HCT116 (cell line): ENCODE results near the gene CDH5. TPM values are rescaled to one million over a fixed set of nuclear protein-coding genes. Genes with fewer than 3 reads are reported as not detected.

Experiments used
- ATAC-seq: fragments of 200-7000 bp; cut with Tn5 transposase; 2 replicates; pipeline ENCODE4 v1.9.1; 2020; ENCODE audit warnings: mild to moderate bottlenecking, moderate library complexity
- BruUV-seq: library from RNA; stranded (reverse); fragments of 400-500 nt; replicated peaks from 2 replicates; lab custom pipeline; 2021; lab: Mats Ljungman, UMichigan
- CTCF ChIA-PET: fragments of 300-600 bp; sonication (Branson Sonifier 250); formaldehyde crosslinking; loops from one replicate; lab custom pipeline; 2021; ENCODE audit warnings: antibody characterized with exemption; lab: Charles Lee
- POLR2A ChIA-PET: fragments of 300-600, 350-600 bp; sonication (Branson Sonifier 250); formaldehyde crosslinking; loops from one replicate; lab custom pipeline; 2021; ENCODE audit warnings: antibody characterized with exemption; lab: Charles Lee
- RAD21 ChIA-PET, 2 experiments: fragments of 300-600 bp; sonication (Branson Sonifier 250); formaldehyde crosslinking; loops; one replicate each; lab custom pipeline; 2023; ENCODE audit warnings: low total read pairs in 2 of 2; ENCODE audit not compliant: uncharacterized antibody in 2 of 2, unreplicated experiment in 2 of 2, low non-redundant PET in 1 of 2; lab: Charles Lee
- DNase-seq: peaks from one replicate; pipeline ENCODE4 v3.0.0-alpha.2; 2010; ENCODE audit warnings: low read depth, low spot score
- H2AFZ ChIP-seq: fragments of 200-600 bp; shearing (Covaris generic), sonication (generic); 2 replicates; pipeline ENCODE4 v1.6.1; 2017; ENCODE audit warnings: low read depth, mixed run types, mixed read lengths, antibody characterized with exemption, low read length; ENCODE audit not compliant: poor library complexity, severe bottlenecking
- H3K27ac ChIP-seq: 2 replicates; pipeline ENCODE4 v1.5.1; 2012; ENCODE audit warnings: low read depth, low read length
- H3K27me3 ChIP-seq: fragments of 200-600 bp; sonication (generic); 2 replicates; pipeline ENCODE4 v1.6.1; 2016; ENCODE audit warnings: mixed run types, low read length, mixed read lengths; ENCODE audit not compliant: insufficient read depth
- H3K36me3 ChIP-seq, 2 experiments: fragments of 200-500 bp in 1 of 2; fragments of 200-600 bp in 1 of 2; sonication (Bioruptor generic) in 1 of 2; sonication (generic) in 1 of 2; 2 replicates each; pipeline versions ENCODE4 v1.5.1 to v1.6.1; 2014 to 2016; ENCODE audit warnings: low read length in 2 of 2, inconsistent platforms in 1 of 2, mixed read lengths in 1 of 2, mixed run types in 1 of 2; ENCODE audit not compliant: insufficient read depth in 2 of 2, control insufficient read depth in 1 of 2
- H3K4me1 ChIP-seq, 2 experiments: fragments of 200-600 bp in 1 of 2; sonication (generic) in 1 of 2; 2 replicates each; pipeline versions ENCODE4 v1.5.1 to v1.6.1; 2012 to 2017; ENCODE audit warnings: low read length in 2 of 2, inconsistent platforms in 1 of 2, mild to moderate bottlenecking in 1 of 2, mixed read lengths in 1 of 2, mixed run types in 1 of 2, moderate library complexity in 1 of 2; ENCODE audit not compliant: insufficient read depth in 2 of 2, control insufficient read depth in 1 of 2
- H3K4me2 ChIP-seq: fragments of 200-600 bp; sonication (generic); 2 replicates; pipeline ENCODE4 v1.6.1; 2017; ENCODE audit warnings: mixed run types, low read length, mixed read lengths
- H3K4me3 ChIP-seq, 2 experiments: fragments of 200-600 bp in 1 of 2; sonication (generic) in 1 of 2; replicated peaks in 1 of 2; 2 replicates each; pipeline ENCODE4 v1.5.1; 2011 to 2016; ENCODE audit warnings: low read length in 2 of 2, control low read depth in 1 of 2, low read depth in 1 of 2, mild to moderate bottlenecking in 1 of 2, mixed read lengths in 1 of 2, mixed run types in 1 of 2
- H3K79me2 ChIP-seq: fragments of 200-600 bp; sonication (generic); 2 replicates; pipeline ENCODE4 v1.6.1; 2017; ENCODE audit warnings: mild to moderate bottlenecking, mixed run types, low read length, moderate library complexity, mixed read lengths; ENCODE audit not compliant: insufficient read depth
- H3K9ac ChIP-seq: fragments of 200-600 bp; sonication (generic); 2 replicates; pipeline ENCODE4 v1.6.1; 2016; ENCODE audit warnings: low read length, mixed read lengths
- H3K9me2 ChIP-seq: fragments of 200-600 bp; sonication (generic), shearing (Covaris generic); 2 replicates; pipeline ENCODE4 v1.6.1; 2017; ENCODE audit warnings: mixed run types, mild to moderate bottlenecking, moderate library complexity; ENCODE audit not compliant: insufficient read depth
- H3K9me3 ChIP-seq, 2 experiments: fragments of 200-500 bp in 1 of 2; fragments of 200-600 bp in 1 of 2; sonication (Bioruptor generic) in 1 of 2; sonication (generic) in 1 of 2; 2 replicates each; pipeline ENCODE4 v1.6.1; 2014 to 2017; ENCODE audit warnings: low read length in 2 of 2, mixed read lengths in 2 of 2, inconsistent platforms in 1 of 2, low read depth in 1 of 2, mild to moderate bottlenecking in 1 of 2, mixed run types in 1 of 2, moderate library complexity in 1 of 2; ENCODE audit not compliant: control insufficient read depth in 1 of 2, insufficient read depth in 1 of 2
- H4K20me1 ChIP-seq: fragments of 200-600 bp; sonication (generic), shearing (Covaris generic); 2 replicates; pipeline ENCODE4 v1.6.1; 2017; ENCODE audit warnings: mixed run types, mild to moderate bottlenecking, moderate library complexity; ENCODE audit not compliant: insufficient read depth
- CBX3 ChIP-seq: IDR thresholded peaks from 2 replicates; pipeline ENCODE4 v1.6.1; 2012; ENCODE audit warnings: low read depth
- CEBPB ChIP-seq: IDR thresholded peaks from 2 replicates; pipeline ENCODE4 v1.6.1; 2012; ENCODE audit warnings: low read depth
- EZH2 ChIP-seq: fragments of 200-600 bp; sonication (generic); IDR thresholded peaks from 2 replicates; pipeline ENCODE4 v1.6.1; 2017; ENCODE audit warnings: antibody characterized with exemption, mixed run types
- SIN3A ChIP-seq: IDR thresholded peaks from 2 replicates; pipeline ENCODE4 v1.6.1; 2012; ENCODE audit warnings: low read depth
- SP1 ChIP-seq: IDR thresholded peaks from 2 replicates; pipeline ENCODE4 v1.6.1; 2012; ENCODE audit warnings: low read depth
- YY1 ChIP-seq: IDR thresholded peaks from 2 replicates; pipeline ENCODE4 v1.6.1; 2011; ENCODE audit warnings: low read length, low read depth, moderate library complexity, mild to moderate bottlenecking; ENCODE audit not compliant: insufficient replicate concordance; ENCODE audit errors: extremely low read depth
- ZBTB33 ChIP-seq: IDR thresholded peaks from 2 replicates; pipeline ENCODE4 v1.6.1; 2011; ENCODE audit warnings: mild to moderate bottlenecking, low read length, moderate library complexity; ENCODE audit not compliant: insufficient replicate concordance; ENCODE audit errors: extremely low read depth
- ZNF274 ChIP-seq: fragments of 200-500 bp; sonication (Bioruptor generic); IDR thresholded peaks from 2 replicates; pipeline ENCODE4 v1.6.1; 2014; ENCODE audit warnings: mild to moderate bottlenecking, low read depth, low read length, inconsistent platforms
- intact Hi-C: fragments of 100-400 bp; cut with micrococcal nuclease; formaldehyde crosslinking; loops from 2 replicates; pipeline ENCODE4 v1.10.0; 2022
- total RNA-seq: library from RNA; stranded (reverse); gene quantifications from one replicate; pipeline ENCODE4 v1.2.1, GENCODE V29; 2021; ENCODE audit not compliant: unreplicated experiment
- TF ChIP-seq, protein P1 (sequence below): IDR thresholded peaks from 2 replicates; pipeline ENCODE4 v1.6.1; 2012
- TF ChIP-seq, protein P2 (sequence below), 3 experiments: fragments of 200-600 bp in 1 of 3; sonication (generic) in 1 of 3; IDR thresholded peaks in 2 of 3; conservative IDR thresholded peaks in 1 of 3; 2 replicates each; pipeline ENCODE4 v1.5.1; 2012 to 2017; ENCODE audit warnings: low read depth in 2 of 3, low read length in 2 of 3, antibody characterized with exemption in 1 of 3, borderline replicate concordance in 1 of 3, control low read depth in 1 of 3, mild to moderate bottlenecking in 1 of 3, mixed read lengths in 1 of 3, mixed run types in 1 of 3, moderate library complexity in 1 of 3; ENCODE audit not compliant: insufficient read depth in 1 of 3

CDH5 gene
- total RNA-seq, 1 experiment from 2014 or later = 0.15 TPM

- Histone ChIP-seq H3K4me3 (no peak overlapping the region), H3K27me3 (peaks cover 36% of the 10 kb centered on the region; the same call in 1 of the 2 replicates), H3K9me3 (no peaks in the 10 kb centered on the region), H3K4me2 (no peak overlapping the region), H3K27ac (no peak overlapping the region), H3K9me2 (no peaks in the 10 kb centered on the region), H4K20me1 (no peaks in the 10 kb centered on the region), H2AFZ (no peak overlapping the region), H3K79me2 (no peaks in the 10 kb centered on the region), H3K4me1 (peaks cover 17 to 23% of the 10 kb centered on the region in 2 experiments), H3K36me3 (no peaks in the 10 kb centered on the region), H3K9ac (no peak overlapping the region)
- intact Hi-C loops = no loop called here
- ChIA-PET POLR2A (no interaction called here), RAD21 (no interaction called here), CTCF (interaction anchor here (1.9 kb wide), 1 partner anchor 25 kb away, joined by 4 read pairs; no protein-coding TSS in a partner anchor)
- DNase-seq (no peak), ATAC-seq (no peak)
- TF ChIP-seq EZH2 (no peak), ZNF274 (no peak), SP1 (no peak)
- no TSS peak for BruUV-seq
These were observed 65.3 kb downstream of the CDH5 start for GRCh38 chr16:66431760-66432159.

DNA sequence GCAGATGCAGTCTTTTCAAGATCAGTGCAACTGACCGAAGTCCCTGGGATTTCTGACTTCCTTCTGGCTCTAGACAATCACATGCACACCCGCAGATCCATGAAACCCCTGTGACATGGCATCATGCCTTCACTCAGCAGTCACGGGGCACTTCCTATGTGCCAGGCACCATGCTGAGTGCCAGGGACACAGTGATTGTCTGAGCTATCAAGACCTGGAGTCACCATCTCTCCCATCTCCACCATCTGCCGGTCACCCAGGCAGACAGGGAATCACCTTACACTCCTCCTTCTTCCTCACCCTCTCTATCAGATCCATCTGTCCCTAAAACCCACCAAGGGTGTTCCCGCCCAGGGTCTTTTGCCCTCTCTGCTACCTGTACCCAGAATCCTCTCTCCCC, 65.9 kb downstream of the CDH5 start:
- Histone ChIP-seq H3K27me3 (peaks cover 36% of the 10 kb centered on the region; the same call in 1 of the 2 replicates), H3K36me3 (no peaks in the 10 kb centered on the region), H3K4me2 (no peak overlapping the region), H3K9me2 (no peaks in the 10 kb centered on the region), H3K27ac (no peak overlapping the region), H3K9me3 (no peaks in the 10 kb centered on the region), H4K20me1 (no peaks in the 10 kb centered on the region), H3K4me1 (peaks cover 17 to 23% of the 10 kb centered on the region in 2 experiments), H3K79me2 (no peaks in the 10 kb centered on the region), H3K9ac (no peak overlapping the region), H2AFZ (no peak overlapping the region), H3K4me3 (no peak overlapping the region)
- intact Hi-C loops = no loop called here
- POLR2A ChIA-PET = interaction anchor here (0.9 kb wide), 1 partner anchor 11 kb away, joined by 3 read pairs; no protein-coding TSS in a partner anchor
- RAD21 ChIA-PET = no interaction called here
- CTCF ChIA-PET = interaction anchor here (1.9 kb wide), 1 partner anchor 26 kb away, joined by 4 read pairs; no protein-coding TSS in a partner anchor
- ATAC-seq (no peak), DNase-seq (no peak)
- no peak for TF ChIP-seq CBX3
- TF ChIP-seq ZBTB33 = no peak
- no peak for TF ChIP-seq SIN3A
- no peak for TF ChIP-seq CEBPB
- TF ChIP-seq YY1 = no peak
- TF ChIP-seq, protein P1, sequence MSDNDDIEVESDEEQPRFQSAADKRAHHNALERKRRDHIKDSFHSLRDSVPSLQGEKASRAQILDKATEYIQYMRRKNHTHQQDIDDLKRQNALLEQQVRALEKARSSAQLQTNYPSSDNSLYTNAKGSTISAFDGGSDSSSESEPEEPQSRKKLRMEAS = no peak
- TF ChIP-seq, protein P2, sequence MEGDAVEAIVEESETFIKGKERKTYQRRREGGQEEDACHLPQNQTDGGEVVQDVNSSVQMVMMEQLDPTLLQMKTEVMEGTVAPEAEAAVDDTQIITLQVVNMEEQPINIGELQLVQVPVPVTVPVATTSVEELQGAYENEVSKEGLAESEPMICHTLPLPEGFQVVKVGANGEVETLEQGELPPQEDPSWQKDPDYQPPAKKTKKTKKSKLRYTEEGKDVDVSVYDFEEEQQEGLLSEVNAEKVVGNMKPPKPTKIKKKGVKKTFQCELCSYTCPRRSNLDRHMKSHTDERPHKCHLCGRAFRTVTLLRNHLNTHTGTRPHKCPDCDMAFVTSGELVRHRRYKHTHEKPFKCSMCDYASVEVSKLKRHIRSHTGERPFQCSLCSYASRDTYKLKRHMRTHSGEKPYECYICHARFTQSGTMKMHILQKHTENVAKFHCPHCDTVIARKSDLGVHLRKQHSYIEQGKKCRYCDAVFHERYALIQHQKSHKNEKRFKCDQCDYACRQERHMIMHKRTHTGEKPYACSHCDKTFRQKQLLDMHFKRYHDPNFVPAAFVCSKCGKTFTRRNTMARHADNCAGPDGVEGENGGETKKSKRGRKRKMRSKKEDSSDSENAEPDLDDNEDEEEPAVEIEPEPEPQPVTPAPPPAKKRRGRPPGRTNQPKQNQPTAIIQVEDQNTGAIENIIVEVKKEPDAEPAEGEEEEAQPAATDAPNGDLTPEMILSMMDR (IDR thresholded peaks at IDR 0.05 in 2 of 3, conservative IDR thresholded peaks at IDR 0.05 in 1 of 3; ENCODE audit: borderline replicate concordance in 1 of 3, insufficient read depth in 1 of 3, low read depth in 2 of 3, low read length in 2 of 3) = no peak
- no TSS peak for BruUV-seq
